NCI-H748 (cell line): ENCODE results near the gene GCN1.

ENCODE experiments used
- DNase-seq: peaks from one replicate; lab custom pipeline; 2025; ENCODE audit not compliant: unreplicated experiment; lab: John Stamatoyannopoulos, UW

The GCN1 gene

DNA sequence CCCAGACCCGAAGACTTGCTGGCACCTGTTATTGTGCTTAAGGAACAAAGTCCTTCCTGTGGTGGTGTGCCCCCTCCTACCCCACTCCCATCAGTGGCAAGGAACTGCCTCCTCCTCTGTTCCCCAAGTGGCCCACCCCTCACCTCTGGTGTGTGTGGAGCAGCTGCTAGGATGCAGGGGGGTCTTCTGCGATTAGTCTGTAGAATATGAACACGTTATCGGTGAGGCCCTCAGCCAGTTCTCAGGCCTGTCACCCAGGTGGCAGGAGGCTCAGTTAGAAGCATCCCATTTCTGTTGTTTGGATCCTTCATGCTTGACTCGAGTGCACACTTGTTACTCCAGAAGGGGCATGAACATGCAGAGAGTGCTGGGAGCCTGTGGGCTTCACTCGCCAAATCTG is 117.3 kb downstream of the GCN1 start:
- DNase-seq = no peak
